Uterus (tissue), 2 donors: ENCODE measurements around the gene PCDH8.

Experiments
- CTCF ChIP-seq, 4 experiments: fragments of 200-600 bp in 2 of 4; fragments of 450-650 bp in 2 of 4; sonication (generic) in 2 of 4; IDR thresholded peaks; one replicate each; pipeline ENCODE4 v1.5.1; 2016 to 2019; ENCODE audit warnings: antibody characterized with exemption in 4 of 4, mild to moderate bottlenecking in 2 of 4, moderate library complexity in 1 of 4
- POLR2A ChIP-seq, 2 donors: fragments of 450-650 bp; IDR thresholded peaks; one replicate each; pipeline ENCODE4 v1.6.1; 2016; ENCODE audit warnings: antibody characterized with exemption in 2 of 2, mild to moderate bottlenecking in 1 of 2, moderate library complexity in 1 of 2

- TF ChIP-seq CTCF (IDR thresholded peaks at IDR 0.05), result no peak
- TF ChIP-seq POLR2A (IDR thresholded peaks at IDR 0.05), result no peak
Observed at GRCh38 chr13:52809310-52809769, 39.1 kb downstream of the PCDH8 start.
